CD14-positive monocyte (primary cell): ENCODE data around the gene TNNI3K. TPM values are rescaled to one million over a fixed set of nuclear protein-coding genes. Genes with fewer than 3 reads are reported as not detected.

ENCODE experiments used
- DNase-seq, 3 donors: peaks; one replicate each; pipeline ENCODE4 v3.0.0-alpha.2; 2011 to 2022
- H2AFZ ChIP-seq: 2 replicates; pipeline ENCODE4 v1.6.0; 2012; ENCODE audit warnings: mild to moderate bottlenecking, low read depth, low read length, inconsistent platforms; ENCODE audit not compliant: insufficient read depth, poor library complexity, severe bottlenecking
- H3K27ac ChIP-seq, 2 donors: 1 replicate in 1 of 2; 2 replicates in 1 of 2; pipeline ENCODE4 v1.5.1; 2012 to 2013; ENCODE audit warnings: low read length in 2 of 2, control low read depth in 1 of 2, inconsistent platforms in 1 of 2, low read depth in 1 of 2, mild to moderate bottlenecking in 1 of 2
- H3K27me3 ChIP-seq, 2 donors: one replicate each; pipeline versions ENCODE4 v1.6.0 to v1.6.1; 2011 to 2013; ENCODE audit warnings: low read length in 2 of 2; ENCODE audit not compliant: control insufficient read depth in 2 of 2, insufficient read depth in 2 of 2
- H3K36me3 ChIP-seq, 2 donors: replicated peaks in 1 of 2; 1 replicate in 1 of 2; 2 replicates in 1 of 2; pipeline versions ENCODE4 v1.5.1 to v1.6.1; 2012 to 2013; ENCODE audit warnings: low read length in 2 of 2, control low read depth in 1 of 2, inconsistent platforms in 1 of 2, mild to moderate bottlenecking in 1 of 2; ENCODE audit not compliant: insufficient read depth in 2 of 2, control insufficient read depth in 1 of 2
- H3K4me1 ChIP-seq, 2 donors: 1 replicate in 1 of 2; 2 replicates in 1 of 2; pipeline versions ENCODE4 v1.5.1 to v1.6.1; 2012 to 2013; ENCODE audit warnings: low read length in 2 of 2, control low read depth in 1 of 2, inconsistent platforms in 1 of 2, mild to moderate bottlenecking in 1 of 2, moderate library complexity in 1 of 2; ENCODE audit not compliant: insufficient read depth in 2 of 2, control insufficient read depth in 1 of 2
- H3K4me2 ChIP-seq: replicated peaks from 2 replicates; pipeline ENCODE3; 2012; ENCODE audit warnings: low read length, moderate library complexity, mild to moderate bottlenecking; ENCODE audit not compliant: poor library complexity, severe bottlenecking; ENCODE audit errors: extremely low read depth
- H3K4me3 ChIP-seq, 3 experiments: fragments of 200-600 bp in 1 of 3; sonication (generic) in 1 of 3; replicated peaks in 1 of 3; 1 replicate in 2 of 3; 2 replicates in 1 of 3; pipeline ENCODE4 v1.5.1; 2011 to 2013; ENCODE audit warnings: low read length in 3 of 3, mild to moderate bottlenecking in 3 of 3, control low read depth in 2 of 3, low read depth in 2 of 3, inconsistent platforms in 1 of 3, moderate library complexity in 1 of 3
- H3K79me2 ChIP-seq: 2 replicates; pipeline ENCODE4 v1.6.0; 2012; ENCODE audit warnings: mild to moderate bottlenecking, control low read depth, inconsistent platforms, low read length, moderate library complexity; ENCODE audit not compliant: insufficient read depth
- H3K9ac ChIP-seq: 2 replicates; pipeline ENCODE4 v1.6.0; 2017; ENCODE audit warnings: low read length, mild to moderate bottlenecking; ENCODE audit not compliant: insufficient read depth, poor library complexity, severe bottlenecking
- H3K9me3 ChIP-seq, 2 donors: replicated peaks in 1 of 2; 1 replicate in 1 of 2; 2 replicates in 1 of 2; pipeline versions ENCODE4 v1.5.1 to v1.6.1; 2012 to 2013; ENCODE audit warnings: low read length in 2 of 2, control low read depth in 1 of 2; ENCODE audit not compliant: control insufficient read depth in 1 of 2, insufficient read depth in 1 of 2
- H4K20me1 ChIP-seq: 2 replicates; pipeline ENCODE4 v1.6.0; 2012; ENCODE audit warnings: mild to moderate bottlenecking, low read length, control low read depth, moderate library complexity; ENCODE audit not compliant: insufficient read depth
- H3K27ac Mint-ChIP-seq, 7 donors: one replicate each; pipeline ENCODE4 v1.8.0; 2020; ENCODE audit warnings: mild to moderate bottlenecking in 7 of 7, mixed read lengths in 7 of 7, moderate library complexity in 6 of 7, inconsistent platforms in 2 of 7
- H3K27me3 Mint-ChIP-seq, 3 donors: one replicate each; pipeline ENCODE4 v1.8.0; 2021 to 2022; ENCODE audit warnings: low read depth in 3 of 3, mild to moderate bottlenecking in 3 of 3, mixed read lengths in 3 of 3, moderate library complexity in 3 of 3, inconsistent platforms in 1 of 3
- H3K36me3 Mint-ChIP-seq, 2 donors: one replicate each; pipeline ENCODE4 v1.8.0; 2020; ENCODE audit warnings: mixed read lengths in 2 of 2, inconsistent platforms in 1 of 2, mild to moderate bottlenecking in 1 of 2
- H3K4me1 Mint-ChIP-seq: one replicate; pipeline ENCODE4 v1.8.0; 2020; ENCODE audit warnings: mild to moderate bottlenecking, mixed read lengths
- H3K4me3 Mint-ChIP-seq, 2 donors: one replicate each; pipeline ENCODE4 v1.8.0; 2020; ENCODE audit warnings: mild to moderate bottlenecking in 2 of 2, mixed read lengths in 2 of 2, moderate library complexity in 1 of 2
- H3K9me3 Mint-ChIP-seq, 7 donors: one replicate each; pipeline ENCODE4 v1.8.0; 2020 to 2022; ENCODE audit warnings: mixed read lengths in 7 of 7, mild to moderate bottlenecking in 6 of 7, moderate library complexity in 6 of 7, inconsistent platforms in 2 of 7
- CTCF ChIP-seq: fragments of 200-600 bp; IDR thresholded peaks from one replicate; pipeline ENCODE4 v1.8.0; 2022; ENCODE audit warnings: antibody characterized with exemption, mild to moderate bottlenecking
- WGBS: methylation state at CpG from one replicate; pipeline ENCODE4 v1.1.5; 2013; ENCODE audit warnings: missing lambda C conversion rate; ENCODE audit not compliant: insufficient coverage; 5-methylcytosine and 5-hydroxymethylcytosine counted together
- intact Hi-C, 2 donors: fragments of 100-400 bp; cut with micrococcal nuclease; formaldehyde crosslinking; loops; one replicate each; pipeline versions ENCODE4 v1.15.0 to v1.15.1; 2023
- polyA plus RNA-seq, 3 donors: library from polyadenylated mRNA; depleted of rRNA in 1 of 3; unstranded in 2 of 3; stranded (reverse) in 1 of 3; fragments of 300-500 nt in 2 of 3; fragments of >200 nt in 1 of 3; fragmentation: Illumina TruSeq in 2 of 3; gene quantifications; 1 replicate in 2 of 3; 2 replicates in 1 of 3; pipeline ENCODE4 v1.2.3, GENCODE V29; 2012 to 2021

Gene TNNI3K
- polyA plus RNA-seq, 3 donors, result 0.51 TPM; not detected in 2

- Mint-ChIP-seq H3K4me3 (no peak overlapping the region), H3K9me3 (peaks cover 0 to 8% (median 3%) of the 10 kb centered on the region in 7 donors), H3K36me3 (no peaks in the 10 kb centered on the region), H3K27me3 (peaks cover 0 to 2% (median 0%) of the 10 kb centered on the region in 3 donors), H3K4me1 (no peaks in the 10 kb centered on the region), H3K27ac (no peak overlapping the region)
- 83% methylated on average over 1 of the region's 2 CpGs for WGBS
- H3K9me3 ChIP-seq, result peaks cover 0 to 6% of the 10 kb centered on the region in 2 donors
- DNase-seq, result no peak
- H3K9ac ChIP-seq, result no peak overlapping the region
- H3K4me1 ChIP-seq, result no peaks in the 10 kb centered on the region
- no peak overlapping the region for H3K4me3 ChIP-seq
- H3K27me3 ChIP-seq, result no peaks in the 10 kb centered on the region
- no peak for TF ChIP-seq CTCF
- H4K20me1 ChIP-seq, result no peaks in the 10 kb centered on the region
- no peaks in the 10 kb centered on the region for H3K36me3 ChIP-seq
- no peak overlapping the region for H2AFZ ChIP-seq
- H3K79me2 ChIP-seq, result no peaks in the 10 kb centered on the region
- intact Hi-C loops, result no loop called here
- H3K27ac ChIP-seq, result no peak overlapping the region
- no peak overlapping the region for H3K4me2 ChIP-seq
Measured at GRCh38 chr1:74523873-74524480, 288.8 kb downstream of the TNNI3K start.

- no CpG with 5 or more reads among the region's 2 CpGs for WGBS
- H3K4me1 Mint-ChIP-seq, result no peaks in the 10 kb centered on the region
- H3K27ac Mint-ChIP-seq, result no peak overlapping the region
- H3K4me2 ChIP-seq, result no peak overlapping the region
- peaks cover 0 to 6% (median 2%) of the 10 kb centered on the region in 7 donors for H3K9me3 Mint-ChIP-seq
- no peak overlapping the region for H3K4me3 ChIP-seq
- no peaks in the 10 kb centered on the region for H3K36me3 ChIP-seq
- no peak for DNase-seq
- no peaks in the 10 kb centered on the region for H4K20me1 ChIP-seq
- H3K27me3 Mint-ChIP-seq, result no peaks in the 10 kb centered on the region
- H3K27ac ChIP-seq, result no peak overlapping the region
- peaks cover 0 to 6% of the 10 kb centered on the region in 2 donors for H3K9me3 ChIP-seq
- no peaks in the 10 kb centered on the region for H3K79me2 ChIP-seq
- no peak overlapping the region for H3K9ac ChIP-seq
- no peak overlapping the region for H2AFZ ChIP-seq
- no peak for TF ChIP-seq CTCF
- H3K36me3 Mint-ChIP-seq, result no peaks in the 10 kb centered on the region
- H3K4me3 Mint-ChIP-seq, result no peak overlapping the region
- intact Hi-C loops, result no loop called here
- no peaks in the 10 kb centered on the region for H3K4me1 ChIP-seq
- H3K27me3 ChIP-seq, result no peaks in the 10 kb centered on the region
Measured at GRCh38 chr1:74526708-74527107, 291.5 kb downstream of the TNNI3K start.
